Measurements from ENCODE around the gene DOCK1.

The DOCK1 gene

DNA sequence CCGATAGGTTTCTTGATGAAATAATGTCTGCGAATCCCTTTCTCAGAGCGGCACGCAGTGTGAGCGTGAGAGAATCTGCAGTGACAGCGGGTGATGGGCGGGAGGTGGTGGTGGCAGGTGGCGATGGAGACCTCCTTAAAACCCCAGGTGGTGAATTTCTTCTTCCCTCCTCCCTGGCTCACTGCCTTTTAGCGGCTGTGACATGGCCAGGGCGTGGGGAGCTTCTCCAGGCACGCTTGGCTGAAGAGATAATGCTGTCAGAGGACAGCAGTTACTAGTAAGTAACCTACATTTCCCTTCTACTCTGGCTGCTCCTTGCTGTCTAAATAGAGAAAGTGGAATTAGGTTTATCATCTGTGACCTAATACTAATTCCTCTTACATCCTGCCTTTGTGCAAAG is 432.6 kb downstream of the DOCK1 start:
- H3K9ac ChIP-seq (ENCODE audit: low read length), result no peak overlapping the region
- no peaks in the 10 kb centered on the region for H3K36me3 ChIP-seq (ENCODE audit: control insufficient read depth, low read depth, low read length)
- H3K27ac ChIP-seq (ENCODE audit: low read length), result no peak overlapping the region
- H3K27me3 ChIP-seq (ENCODE audit: control insufficient read depth, insufficient read depth, low read length), result no peaks in the 10 kb centered on the region
- H3K4me3 ChIP-seq (ENCODE audit: low read length), result no peak overlapping the region
- H3K4me1 ChIP-seq (ENCODE audit: control insufficient read depth, low read depth, low read length), result peaks cover 6% of the 10 kb centered on the region
- H3K9me3 ChIP-seq (ENCODE audit: control insufficient read depth, low read depth, low read length), result no peaks in the 10 kb centered on the region

DNA sequence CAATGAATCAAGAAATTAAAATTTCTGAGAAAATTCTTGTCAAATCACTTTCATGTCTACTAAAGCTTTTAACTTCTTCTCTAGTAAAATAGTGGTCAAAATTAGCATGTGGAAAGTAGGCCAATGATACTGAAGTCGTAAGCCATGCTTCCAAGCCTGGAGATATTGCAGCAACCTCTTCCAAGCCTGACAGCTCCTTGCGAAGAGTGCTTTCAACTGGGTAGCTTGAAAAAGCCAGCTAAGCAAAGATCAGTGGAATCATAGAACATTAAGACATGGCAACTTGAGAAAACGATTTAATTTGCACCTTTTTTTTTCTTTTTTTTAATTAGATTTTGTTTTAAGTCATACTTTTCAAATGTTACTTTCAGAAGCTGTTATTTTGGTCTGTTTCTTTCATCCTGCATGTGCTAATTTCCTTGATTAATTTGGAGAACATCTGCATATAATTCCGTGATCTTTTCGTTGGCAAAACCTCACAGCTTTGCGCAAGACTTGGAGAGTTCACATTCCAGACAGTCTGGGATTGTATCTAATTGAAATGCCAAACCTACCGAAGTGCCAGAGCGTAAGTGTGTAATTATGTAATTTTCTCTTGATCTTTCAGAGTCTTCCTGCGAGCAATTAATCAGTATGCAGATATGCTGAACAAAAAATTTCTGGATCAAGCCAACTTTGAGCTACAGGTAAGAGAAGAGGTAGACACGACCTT is 433.3 kb downstream of the DOCK1 start:
- Histone ChIP-seq H3K9ac (ENCODE audit: low read length) (no peak overlapping the region), H3K27ac (ENCODE audit: low read length) (no peak overlapping the region), H3K27me3 (ENCODE audit: control insufficient read depth, insufficient read depth, low read length) (no peaks in the 10 kb centered on the region), H3K4me1 (ENCODE audit: control insufficient read depth, low read depth, low read length) (peaks cover 6% of the 10 kb centered on the region), H3K9me3 (ENCODE audit: control insufficient read depth, low read depth, low read length) (no peaks in the 10 kb centered on the region), H3K36me3 (ENCODE audit: control insufficient read depth, low read depth, low read length) (no peaks in the 10 kb centered on the region), H3K4me3 (ENCODE audit: low read length) (no peak overlapping the region)

DNA sequence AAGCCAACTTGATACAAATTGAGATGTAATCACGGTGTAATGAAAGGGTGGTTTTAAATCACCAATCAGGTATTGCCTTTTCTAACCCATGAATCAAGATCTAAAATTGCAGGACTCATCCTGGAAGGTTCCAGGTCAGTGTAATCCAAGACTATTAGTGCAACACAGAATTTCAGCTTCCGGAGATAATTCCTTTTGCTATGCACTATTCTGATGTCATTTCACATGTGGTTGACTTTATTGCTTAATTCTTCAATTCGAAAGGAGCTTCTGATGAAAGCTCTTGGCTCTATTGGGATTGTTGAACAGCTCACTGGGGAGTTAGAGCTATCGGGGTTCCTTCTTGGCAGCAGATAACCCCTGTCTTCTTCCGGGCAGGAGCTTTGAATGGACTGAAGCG is 438.6 kb downstream of the DOCK1 start:
- Histone ChIP-seq H3K9me3 (ENCODE audit: control insufficient read depth, low read depth, low read length) (no peaks in the 10 kb centered on the region), H3K4me1 (ENCODE audit: control insufficient read depth, low read depth, low read length) (no peaks in the 10 kb centered on the region), H3K4me3 (ENCODE audit: low read length) (no peak overlapping the region), H3K27me3 (ENCODE audit: control insufficient read depth, insufficient read depth, low read length) (no peaks in the 10 kb centered on the region), H3K36me3 (ENCODE audit: control insufficient read depth, low read depth, low read length) (no peaks in the 10 kb centered on the region), H3K27ac (ENCODE audit: low read length) (no peak overlapping the region), H3K9ac (ENCODE audit: low read length) (no peak overlapping the region)

DNA sequence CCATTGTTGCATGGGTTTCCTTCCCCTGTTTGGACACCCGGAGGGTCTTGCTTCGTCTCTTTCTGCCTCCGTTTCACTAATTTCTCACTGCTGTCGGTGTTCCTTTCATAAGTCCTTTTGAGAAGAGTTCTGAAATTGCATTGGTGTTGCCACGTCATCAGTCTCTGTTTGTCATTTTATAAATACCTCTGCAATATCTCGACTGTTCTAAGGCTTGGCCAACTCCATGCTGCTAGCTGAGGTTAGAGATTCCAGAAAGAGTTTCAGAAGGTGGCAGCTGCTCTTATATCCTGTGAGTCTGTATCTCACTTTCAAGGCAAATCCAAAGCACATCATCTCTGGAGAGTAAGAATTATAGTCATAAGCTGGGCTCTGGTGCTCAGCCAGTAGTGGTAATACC is 439.1 kb downstream of the DOCK1 start:
- no peak overlapping the region for H3K27ac ChIP-seq (ENCODE audit: low read length)

DNA sequence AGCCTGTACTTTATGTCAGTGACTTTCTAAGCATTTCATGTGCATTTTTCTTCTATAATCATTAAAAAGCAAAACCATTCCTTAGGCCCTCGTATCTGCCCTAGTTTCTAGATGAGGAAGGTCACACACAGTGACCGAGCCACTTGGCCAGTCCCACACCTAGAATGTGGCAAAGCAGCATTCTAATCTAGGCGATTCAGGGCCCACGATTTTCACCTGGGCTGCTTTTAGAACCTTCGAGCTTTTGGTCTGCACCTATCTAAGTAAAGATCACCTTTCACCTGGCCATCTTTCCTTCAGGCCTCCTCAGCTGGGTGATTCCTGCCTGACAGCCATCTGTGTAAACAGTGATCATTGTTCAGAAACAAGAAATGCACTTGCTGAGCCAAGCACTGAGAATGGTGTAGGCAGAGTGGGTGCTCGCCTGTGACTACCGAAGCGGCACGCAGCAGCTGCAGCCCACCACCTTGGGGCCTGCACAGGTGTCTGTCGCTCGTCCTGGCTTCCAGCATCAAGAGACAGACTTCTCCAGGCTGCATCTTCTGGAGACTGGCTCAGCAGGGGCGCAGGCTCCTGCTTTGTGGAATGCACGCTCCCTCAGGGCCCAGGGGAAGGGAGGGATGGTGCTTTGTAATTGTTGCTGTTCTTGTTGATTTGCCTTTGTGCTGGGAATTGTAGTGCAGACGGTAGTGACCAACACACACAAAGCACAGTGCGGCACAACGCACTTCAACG is 440.2 kb downstream of the DOCK1 start:
- Histone ChIP-seq H3K4me3 (ENCODE audit: low read length) (no peak overlapping the region), H3K9me3 (ENCODE audit: control insufficient read depth, low read depth, low read length) (no peaks in the 10 kb centered on the region), H3K4me1 (ENCODE audit: control insufficient read depth, low read depth, low read length) (no peaks in the 10 kb centered on the region), H3K27me3 (ENCODE audit: control insufficient read depth, insufficient read depth, low read length) (no peaks in the 10 kb centered on the region), H3K9ac (ENCODE audit: low read length) (no peak overlapping the region), H3K36me3 (ENCODE audit: control insufficient read depth, low read depth, low read length) (no peaks in the 10 kb centered on the region), H3K27ac (ENCODE audit: low read length) (no peak overlapping the region)

More for the DNA sequence above, 439.1 kb downstream of the DOCK1 start:
- Histone ChIP-seq H3K36me3 (ENCODE audit: control insufficient read depth, low read depth, low read length) (no peaks in the 10 kb centered on the region), H3K4me1 (ENCODE audit: control insufficient read depth, low read depth, low read length) (no peaks in the 10 kb centered on the region), H3K4me3 (ENCODE audit: low read length) (no peak overlapping the region), H3K9ac (ENCODE audit: low read length) (no peak overlapping the region), H3K27me3 (ENCODE audit: control insufficient read depth, insufficient read depth, low read length) (no peaks in the 10 kb centered on the region), H3K9me3 (ENCODE audit: control insufficient read depth, low read depth, low read length) (no peaks in the 10 kb centered on the region)

DNA sequence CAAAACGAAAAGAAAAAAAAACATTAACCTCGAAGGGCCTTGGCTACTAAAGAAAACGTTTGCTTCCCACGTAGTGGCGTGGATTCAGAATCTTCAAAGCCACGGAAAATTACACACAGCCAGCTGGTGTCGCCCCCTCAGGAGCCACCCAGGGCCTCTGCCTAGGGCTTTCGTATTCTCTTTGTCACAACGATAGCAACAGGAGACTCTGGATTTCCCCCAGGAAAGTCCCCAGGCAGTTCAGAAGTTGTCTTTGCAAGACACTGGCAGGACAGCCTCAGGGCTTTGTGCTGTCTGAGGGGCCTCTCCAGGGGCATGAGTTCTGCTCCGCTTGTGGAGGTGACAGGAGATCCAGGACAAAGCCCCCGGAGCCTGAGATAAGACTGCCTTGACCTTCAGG is 441.4 kb downstream of the DOCK1 start:
- Histone ChIP-seq H3K27ac (ENCODE audit: low read length) (no peak overlapping the region), H3K9me3 (ENCODE audit: control insufficient read depth, low read depth, low read length) (no peaks in the 10 kb centered on the region), H3K36me3 (ENCODE audit: control insufficient read depth, low read depth, low read length) (no peaks in the 10 kb centered on the region), H3K4me1 (ENCODE audit: control insufficient read depth, low read depth, low read length) (no peaks in the 10 kb centered on the region), H3K27me3 (ENCODE audit: control insufficient read depth, insufficient read depth, low read length) (no peaks in the 10 kb centered on the region), H3K4me3 (ENCODE audit: low read length) (no peak overlapping the region), H3K9ac (ENCODE audit: low read length) (no peak overlapping the region)

DNA sequence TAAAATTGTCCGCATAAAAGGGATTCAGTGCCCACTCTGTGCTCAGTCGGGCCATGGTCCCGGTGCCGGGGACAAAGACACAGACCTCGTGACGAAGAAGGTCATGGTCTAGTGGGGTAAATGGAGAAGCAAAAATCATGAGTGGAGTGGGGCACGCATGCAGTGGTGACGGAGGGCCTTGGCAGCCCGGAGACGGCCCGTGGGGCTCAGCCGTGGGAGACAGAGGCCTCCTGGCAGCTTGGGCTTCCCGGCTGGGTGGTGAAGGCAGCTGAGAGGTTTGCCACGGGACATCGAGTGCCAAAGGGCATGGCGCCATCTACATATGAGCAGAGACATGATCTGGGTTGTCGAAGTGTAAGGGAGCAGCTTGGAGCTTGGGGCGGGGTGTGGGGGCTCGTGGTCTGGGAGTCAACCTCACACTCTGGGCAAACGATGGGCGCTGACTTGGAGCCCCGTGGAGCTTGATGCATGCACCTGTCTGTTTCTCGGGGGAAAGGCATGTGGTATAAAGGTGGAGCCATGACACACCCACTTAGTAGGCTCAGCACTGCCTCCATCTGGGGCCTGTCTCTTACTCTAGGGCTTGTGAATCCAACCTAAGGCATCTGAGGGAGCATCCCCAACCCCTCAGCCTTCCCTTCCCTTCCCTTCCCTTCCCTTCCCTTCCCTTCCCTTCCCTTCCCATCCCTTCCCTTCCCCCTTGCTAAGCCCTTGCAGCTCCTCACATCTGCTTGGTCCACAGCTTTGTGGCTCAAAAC is 442.2 kb downstream of the DOCK1 start:
- H3K27ac ChIP-seq (ENCODE audit: low read length), result no peak overlapping the region
- no peak overlapping the region for H3K9ac ChIP-seq (ENCODE audit: low read length)
- H3K27me3 ChIP-seq (ENCODE audit: control insufficient read depth, insufficient read depth, low read length), result no peaks in the 10 kb centered on the region
- no peak overlapping the region for H3K4me3 ChIP-seq (ENCODE audit: low read length)
- no peaks in the 10 kb centered on the region for H3K4me1 ChIP-seq (ENCODE audit: control insufficient read depth, low read depth, low read length)
- H3K36me3 ChIP-seq (ENCODE audit: control insufficient read depth, low read depth, low read length), result no peaks in the 10 kb centered on the region
- no peaks in the 10 kb centered on the region for H3K9me3 ChIP-seq (ENCODE audit: control insufficient read depth, low read depth, low read length)

DNA sequence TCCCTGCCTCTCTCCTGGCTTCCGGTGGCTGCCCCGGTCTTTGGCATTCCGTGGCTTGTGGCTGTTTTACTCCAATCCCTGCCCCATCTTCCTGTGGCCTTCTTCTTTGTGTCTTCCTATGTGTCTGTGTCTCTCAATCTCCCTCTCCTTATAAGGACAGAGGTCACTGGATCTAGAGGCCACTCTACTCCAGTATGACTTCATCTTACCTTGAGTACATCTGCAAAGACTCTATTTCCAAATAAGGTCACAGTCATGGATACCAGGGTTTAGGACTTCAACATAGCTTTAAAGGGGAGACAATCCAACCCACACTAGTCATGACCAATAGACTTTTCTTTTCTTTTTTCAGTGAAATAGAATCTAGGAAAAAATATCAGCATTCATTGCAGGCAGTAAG is 444.5 kb downstream of the DOCK1 start:
- H3K4me1 ChIP-seq (ENCODE audit: control insufficient read depth, low read depth, low read length), result no peaks in the 10 kb centered on the region
- no peaks in the 10 kb centered on the region for H3K27me3 ChIP-seq (ENCODE audit: control insufficient read depth, insufficient read depth, low read length)
- no peaks in the 10 kb centered on the region for H3K36me3 ChIP-seq (ENCODE audit: control insufficient read depth, low read depth, low read length)
- H3K27ac ChIP-seq (ENCODE audit: low read length), result no peak overlapping the region
- H3K9ac ChIP-seq (ENCODE audit: low read length), result no peak overlapping the region
- H3K4me3 ChIP-seq (ENCODE audit: low read length), result no peak overlapping the region
- no peaks in the 10 kb centered on the region for H3K9me3 ChIP-seq (ENCODE audit: control insufficient read depth, low read depth, low read length)

DNA sequence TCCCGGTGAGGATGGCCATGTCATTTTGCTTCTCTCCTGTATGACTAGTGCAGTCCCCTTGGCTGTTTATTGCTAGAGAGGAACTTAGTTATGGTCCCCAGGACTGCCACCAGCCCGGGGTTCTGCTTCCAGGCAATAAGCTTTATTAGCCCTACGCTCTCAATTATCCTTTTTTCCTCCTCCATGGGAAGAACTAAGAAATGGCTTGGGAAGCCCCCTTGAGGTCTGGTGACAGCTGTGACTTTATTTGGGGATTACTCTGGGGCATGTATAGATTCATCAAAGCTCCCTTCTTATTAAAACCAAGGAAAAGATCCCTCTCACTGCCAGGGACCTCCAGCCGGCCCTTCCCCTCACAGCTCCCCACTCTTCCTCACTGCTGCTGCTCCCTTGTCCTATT is 446.3 kb downstream of the DOCK1 start:
- Histone ChIP-seq H3K36me3 (ENCODE audit: control insufficient read depth, low read depth, low read length) (no peaks in the 10 kb centered on the region), H3K4me1 (ENCODE audit: control insufficient read depth, low read depth, low read length) (no peaks in the 10 kb centered on the region), H3K27me3 (ENCODE audit: control insufficient read depth, insufficient read depth, low read length) (no peaks in the 10 kb centered on the region), H3K9me3 (ENCODE audit: control insufficient read depth, low read depth, low read length) (no peaks in the 10 kb centered on the region), H3K4me3 (ENCODE audit: low read length) (no peak overlapping the region), H3K27ac (ENCODE audit: low read length) (no peak overlapping the region), H3K9ac (ENCODE audit: low read length) (no peak overlapping the region)

DNA sequence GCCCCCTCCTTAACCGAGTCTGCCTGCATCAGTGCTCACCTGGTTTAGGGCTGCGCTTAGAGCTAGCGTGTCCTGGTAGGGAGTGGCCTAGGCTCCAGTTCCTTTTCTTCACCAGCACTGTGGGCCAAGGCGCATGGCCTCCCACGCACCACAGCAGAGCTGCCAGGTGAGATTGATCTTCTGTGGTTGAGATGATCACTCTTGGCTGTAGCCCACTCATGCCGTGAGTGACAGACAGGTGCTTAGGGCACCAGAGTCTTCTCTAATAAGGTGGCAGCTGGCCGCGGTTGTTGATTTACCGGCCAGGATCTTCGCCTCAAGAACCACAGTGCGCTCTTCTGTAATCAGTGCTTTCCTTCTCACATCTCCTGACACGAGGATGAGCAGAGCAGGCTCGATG is 448.3 kb downstream of the DOCK1 start:
- Histone ChIP-seq H3K4me1 (ENCODE audit: control insufficient read depth, low read depth, low read length) (no peaks in the 10 kb centered on the region), H3K9me3 (ENCODE audit: control insufficient read depth, low read depth, low read length) (no peaks in the 10 kb centered on the region), H3K27me3 (ENCODE audit: control insufficient read depth, insufficient read depth, low read length) (no peaks in the 10 kb centered on the region), H3K9ac (ENCODE audit: low read length) (no peak overlapping the region), H3K36me3 (ENCODE audit: control insufficient read depth, low read depth, low read length) (no peaks in the 10 kb centered on the region), H3K27ac (ENCODE audit: low read length) (no peak overlapping the region), H3K4me3 (ENCODE audit: low read length) (no peak overlapping the region)

DNA sequence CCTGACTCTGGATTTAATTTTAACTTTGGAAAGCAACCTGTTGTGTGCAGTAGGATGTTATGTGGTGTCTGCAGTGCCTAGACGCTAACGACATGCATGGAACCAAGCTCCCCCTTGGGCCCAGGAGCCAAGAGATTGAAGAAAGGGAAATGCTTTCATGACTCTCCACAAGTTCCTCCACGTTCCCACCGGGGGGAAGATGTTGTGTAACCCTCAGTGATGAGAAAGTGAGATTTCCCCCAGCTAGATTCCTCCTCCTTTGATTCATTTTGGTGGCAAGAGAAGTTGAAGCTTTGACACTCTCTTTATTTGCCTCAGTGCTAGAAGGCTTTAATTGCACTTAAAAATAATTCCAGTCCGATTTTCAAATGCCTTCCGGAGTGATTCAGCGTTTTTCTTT is 449.0 kb downstream of the DOCK1 start:
- Histone ChIP-seq H3K9me3 (ENCODE audit: control insufficient read depth, low read depth, low read length) (no peaks in the 10 kb centered on the region), H3K27ac (ENCODE audit: low read length) (no peak overlapping the region), H3K36me3 (ENCODE audit: control insufficient read depth, low read depth, low read length) (no peaks in the 10 kb centered on the region), H3K9ac (ENCODE audit: low read length) (no peak overlapping the region), H3K4me3 (ENCODE audit: low read length) (no peak overlapping the region), H3K27me3 (ENCODE audit: control insufficient read depth, insufficient read depth, low read length) (no peaks in the 10 kb centered on the region), H3K4me1 (ENCODE audit: control insufficient read depth, low read depth, low read length) (no peaks in the 10 kb centered on the region)
